KOPT-K1 (cell line): Measurements from ENCODE around the gene ACAA1.
"Not testable (repeated sequence)": the region's sequence is repeated elsewhere in the genome, so short reads cannot be mapped to it uniquely, and the experiment has no call there.

Experiments used
- H3K27ac ChIP-seq: fragments of 200-600 bp; sonication (generic); 2 replicates; pipeline ENCODE4 v1.5.1; 2016; ENCODE audit warnings: antibody characterized with exemption, mild to moderate bottlenecking, low read depth, low read length; ENCODE audit not compliant: poor library complexity, severe bottlenecking
- H3K36me3 ChIP-seq: fragments of 200-600 bp; sonication (generic); 2 replicates; pipeline ENCODE4 v1.5.1; 2017; ENCODE audit warnings: antibody characterized with exemption, mild to moderate bottlenecking, low read length, moderate library complexity; ENCODE audit not compliant: insufficient read depth
- H3K9me3 ChIP-seq: fragments of 200-600 bp; sonication (generic); 2 replicates; pipeline ENCODE4 v1.5.1; 2017; ENCODE audit warnings: antibody characterized with exemption, low read length, mild to moderate bottlenecking; ENCODE audit not compliant: insufficient read depth, poor library complexity, severe bottlenecking

The ACAA1 gene

GRCh38 chr3:38146504-38146903 lies 9.6 kb upstream of the ACAA1 start:
- Histone ChIP-seq H3K9me3 (peaks cover 20% of the 10 kb centered on the region), H3K27ac (no peak overlapping the region), H3K36me3 (peaks cover 13% of the 10 kb centered on the region)

DNA sequence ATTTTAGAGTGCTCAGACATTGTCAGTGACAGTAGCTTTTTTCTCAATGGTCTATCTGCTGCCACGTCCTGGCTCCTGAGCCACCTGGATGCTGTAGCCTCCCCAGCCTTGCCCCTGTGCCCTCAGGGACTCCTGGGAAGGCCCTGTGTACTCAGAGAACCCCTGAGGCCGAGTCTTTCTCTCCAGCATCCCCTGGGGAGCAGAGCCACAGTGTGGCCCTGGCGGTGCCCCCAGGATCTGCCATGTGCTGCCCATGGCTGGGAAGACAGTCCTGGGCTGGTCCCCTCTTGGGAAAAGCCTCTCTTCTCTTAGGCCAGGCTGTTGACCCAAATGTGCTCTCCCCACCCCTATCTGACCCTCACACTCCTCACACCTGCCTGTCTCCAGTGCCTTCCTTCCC lies 6.6 kb upstream of the ACAA1 start:
- Histone ChIP-seq H3K36me3 (peaks cover 32% of the 10 kb centered on the region), H3K9me3 (peaks cover 20% of the 10 kb centered on the region), H3K27ac (no peak overlapping the region)

DNA sequence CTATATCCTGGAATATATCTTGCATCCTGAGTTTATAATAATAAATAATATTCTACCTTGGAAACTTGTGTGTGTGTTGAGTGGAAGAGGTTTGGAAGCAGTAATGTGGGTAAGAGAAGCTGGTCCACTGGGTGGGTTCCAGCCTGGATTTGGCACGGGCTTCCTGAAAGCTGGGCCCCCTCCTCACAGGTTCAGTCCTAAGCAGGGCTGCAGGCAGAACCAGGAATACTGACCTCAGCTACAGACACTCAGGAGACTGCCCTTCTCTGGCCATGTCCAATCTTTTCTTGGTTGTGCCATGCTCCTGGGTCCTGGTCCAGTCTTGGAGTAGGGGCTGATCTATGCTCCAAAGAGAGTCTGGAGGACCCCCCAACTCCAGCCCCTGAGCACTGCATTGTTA lies 6.0 kb upstream of the ACAA1 start:
- peaks cover 20% of the 10 kb centered on the region for H3K9me3 ChIP-seq
- peaks cover 32% of the 10 kb centered on the region for H3K36me3 ChIP-seq
- no peak overlapping the region for H3K27ac ChIP-seq

- H3K27ac ChIP-seq = no peak overlapping the region
- peaks cover 32% of the 10 kb centered on the region for H3K36me3 ChIP-seq
- peaks cover 16% of the 10 kb centered on the region for H3K9me3 ChIP-seq
Observed at GRCh38 chr3:38141952-38142273, 5.0 kb upstream of the ACAA1 start.

GRCh38 chr3:38141173-38141951 lies 4.4 kb upstream of the ACAA1 start:
- Histone ChIP-seq H3K36me3 (peaks cover 32% of the 10 kb centered on the region), H3K9me3 (peaks cover 11% of the 10 kb centered on the region), H3K27ac (no peak overlapping the region)

- peaks cover 3% of the 10 kb centered on the region for H3K9me3 ChIP-seq
- H3K27ac ChIP-seq = no peak overlapping the region
- peaks cover 32% of the 10 kb centered on the region for H3K36me3 ChIP-seq
Observed at GRCh38 chr3:38140326-38141172, 3.6 kb upstream of the ACAA1 start.

- peak overlapping the region; percentile 86 for H3K27ac ChIP-seq
- no peaks in the 10 kb centered on the region for H3K9me3 ChIP-seq
- H3K36me3 ChIP-seq = peaks cover 39% of the 10 kb centered on the region
Observed at GRCh38 chr3:38139652-38140051, 2.7 kb upstream of the ACAA1 start.

DNA sequence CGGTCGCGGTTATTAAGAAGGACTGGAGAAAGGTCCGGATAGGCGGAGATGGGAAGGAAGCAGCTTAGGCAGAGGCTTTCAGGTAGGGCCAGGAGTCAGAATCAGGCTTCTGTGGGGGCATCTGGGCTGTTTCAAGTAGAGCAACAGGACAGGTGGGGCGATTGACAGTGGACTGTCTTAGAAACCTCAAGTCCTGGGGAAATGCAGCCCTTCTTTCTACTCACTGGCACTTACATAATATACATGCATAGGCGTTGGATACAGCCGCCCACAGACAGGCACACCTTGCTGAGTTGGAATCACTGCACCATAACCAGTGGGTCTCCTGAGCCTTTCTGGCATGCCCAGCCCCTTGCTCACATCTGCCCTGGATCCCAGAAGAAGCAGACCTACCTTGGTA lies 2.3 kb upstream of the ACAA1 start:
- H3K36me3 ChIP-seq = peaks cover 43% of the 10 kb centered on the region
- H3K9me3 ChIP-seq = no peaks in the 10 kb centered on the region
- peak overlapping the region; percentile 86 for H3K27ac ChIP-seq

- Histone ChIP-seq H3K27ac (peak within 1 kb of the TSS; percentile 86), H3K9me3 (no peaks in the 10 kb centered on the region), H3K36me3 (peaks cover 49% of the 10 kb centered on the region)
Observed at GRCh38 chr3:38138349-38139190, 1.6 kb upstream of the ACAA1 start, which contains the start of gene MYD88. Gene MYD88 (plus strand): TSS chr3:38138661. CDS start chr3:38138701, 40 bp downstream.

DNA sequence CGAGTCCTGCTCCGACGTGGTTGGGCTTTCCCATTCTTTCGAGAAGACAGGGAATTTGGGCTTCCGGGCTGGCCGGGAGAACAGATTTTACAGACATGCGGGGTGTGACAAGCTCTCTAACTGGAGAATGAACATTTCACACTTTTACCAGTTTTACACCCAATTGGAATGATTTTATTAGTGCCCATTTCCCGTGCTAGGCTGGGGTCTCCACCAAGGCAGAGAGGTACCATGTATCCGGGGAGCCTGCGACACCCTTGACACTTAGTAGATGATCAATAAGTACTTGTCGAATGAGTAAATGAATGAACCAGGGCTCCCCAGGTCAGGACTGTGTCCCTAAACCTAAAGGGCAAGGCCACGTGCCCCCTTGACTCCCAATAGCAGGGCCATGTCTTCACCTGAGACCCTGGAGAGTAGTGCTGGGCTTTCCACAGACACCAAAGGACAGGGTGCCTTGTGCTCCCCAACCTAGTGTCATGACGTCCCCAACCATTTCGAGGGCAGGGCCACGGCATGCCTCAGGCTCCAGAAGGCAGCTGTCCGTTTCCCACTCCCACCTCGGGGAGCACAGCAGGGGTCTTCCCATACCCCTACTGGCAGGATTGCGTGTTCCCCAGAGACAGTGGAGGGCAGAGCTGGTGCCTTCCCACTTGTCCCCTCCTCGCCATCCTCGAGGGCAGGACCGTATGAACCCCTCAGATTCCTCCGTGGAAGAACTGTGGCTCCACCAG lies 855 bp upstream of the ACAA1 start:
- no peaks in the 10 kb centered on the region for H3K9me3 ChIP-seq

GRCh38 chr3:38136393-38136776 lies 542 bp downstream of the ACAA1 start:
- peak overlapping the region; percentile 86 for H3K27ac ChIP-seq
- no peaks in the 10 kb centered on the region for H3K9me3 ChIP-seq
- peaks cover 57% of the 10 kb centered on the region for H3K36me3 ChIP-seq

More for the DNA sequence above, 855 bp upstream of the ACAA1 start:
- Histone ChIP-seq H3K27ac (peak overlapping the region; percentile 86), H3K36me3 (peaks cover 57% of the 10 kb centered on the region)

DNA sequence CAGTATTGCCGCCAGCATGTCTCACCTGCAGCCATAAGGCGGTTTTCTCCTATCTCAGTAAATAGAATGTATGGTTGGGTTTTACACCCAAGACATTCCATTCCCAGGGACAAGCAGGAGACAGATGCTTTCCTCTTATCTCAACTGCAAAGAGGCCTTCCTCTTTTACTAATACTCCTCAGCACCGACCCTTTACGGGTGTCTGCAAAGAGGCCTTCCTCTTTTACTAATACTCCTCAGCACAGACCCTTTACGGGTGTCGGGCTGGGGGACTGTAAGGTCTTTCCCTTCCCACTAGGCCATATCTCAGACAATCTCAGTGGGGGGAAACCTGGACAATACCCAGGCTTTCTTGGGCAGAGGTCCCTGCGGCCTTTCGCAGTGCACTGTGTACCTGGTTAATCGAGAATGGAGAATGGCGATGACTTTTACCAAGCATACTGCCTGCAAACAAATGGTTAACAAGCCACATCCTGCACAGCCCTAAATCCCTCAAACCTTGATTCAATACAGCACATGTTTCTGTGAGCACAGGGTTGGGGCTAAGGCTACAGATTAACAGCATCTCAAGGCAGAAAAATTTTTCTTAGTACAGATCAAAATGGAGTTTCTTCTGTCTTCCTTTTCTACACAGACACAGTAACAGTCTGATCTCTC lies 1.2 kb downstream of the ACAA1 start:
- H3K9me3 ChIP-seq = not testable (repeated sequence)
- H3K27ac ChIP-seq = peak overlapping the region; percentile 86
- H3K36me3 ChIP-seq = peaks cover 57% of the 10 kb centered on the region

DNA sequence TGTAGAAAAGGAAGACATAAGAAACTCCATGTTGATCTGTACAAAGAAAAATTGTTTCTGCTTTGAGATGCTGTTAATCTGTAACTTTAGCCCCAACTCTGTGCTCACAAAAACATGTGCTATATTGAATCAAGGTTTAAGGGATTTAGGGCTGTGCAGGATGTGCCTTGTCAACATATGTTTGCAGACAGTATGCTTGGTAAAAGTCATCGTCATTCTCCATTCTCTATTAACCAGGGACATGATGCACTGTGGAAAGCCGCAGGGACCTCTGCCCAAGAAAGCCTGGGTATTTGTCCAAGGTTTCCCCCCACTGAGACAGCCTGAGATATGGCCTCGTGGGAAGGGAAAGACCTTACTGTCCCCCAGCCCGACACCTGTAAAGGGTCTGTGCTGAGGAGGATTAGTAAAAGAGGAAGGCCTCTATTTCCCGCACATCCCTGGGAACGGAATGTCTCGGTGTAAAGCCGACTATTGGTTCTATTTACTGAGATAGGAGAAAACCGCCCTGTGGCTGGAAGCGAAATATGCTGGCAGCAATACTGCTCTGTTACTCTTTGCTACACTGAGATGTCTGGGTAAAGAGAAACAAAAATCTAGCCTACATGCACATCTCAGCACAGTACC lies 2.3 kb downstream of the ACAA1 start:
- H3K27ac ChIP-seq, H3K9me3 ChIP-seq: not testable (repeated sequence)
- H3K36me3 ChIP-seq = peaks cover 56% of the 10 kb centered on the region
